ENCODE data around the gene NPLOC4.

The NPLOC4 gene

GRCh38 chr17:81636505-81637288 is at the start of gene NPLOC4, which contains the start of gene TSPAN10:
Gene NPLOC4 (minus strand): TSS chr17:81637112. CDS start chr17:81636930, 182 bp downstream.
Gene TSPAN10 (plus strand): TSS chr17:81637196. CDS start chr17:81642413, 5,217 bp downstream.
- H3K4me1 ChIP-seq (ENCODE audit: control insufficient read depth in 2 of 2, insufficient read depth in 2 of 2, low read length in 2 of 2) = peaks cover 10 to 11% of the 10 kb centered on the region in 2 donors
- peak within 1 kb of the TSS; percentile 82 to 83 for H3K27ac ChIP-seq (ENCODE audit: low read depth in 2 of 2, low read length in 2 of 2)
- H3K27me3 ChIP-seq (ENCODE audit: control insufficient read depth in 2 of 2, insufficient read depth in 2 of 2, low read length in 2 of 2) = no peaks in the 10 kb centered on the region
- peak within 1 kb of the TSS; percentile 76 to 84 for H3K9ac ChIP-seq (ENCODE audit: low read depth in 1 of 2, low read length in 2 of 2)
- no peaks in the 10 kb centered on the region for H3K9me3 ChIP-seq (ENCODE audit: control insufficient read depth in 2 of 2, low read length in 2 of 2)
- H3K4me3 ChIP-seq (ENCODE audit: low read length in 2 of 2) = peak within 1 kb of the TSS; percentile 80 to 96
- peaks cover 0 to 4% of the 10 kb centered on the region in 2 donors for H3K36me3 ChIP-seq (ENCODE audit: control insufficient read depth in 2 of 2, insufficient read depth in 2 of 2, low read length in 2 of 2)

GRCh38 chr17:81686614-81687013 is 49.7 kb upstream of the NPLOC4 start:
- Histone ChIP-seq H3K27me3 (ENCODE audit: control insufficient read depth in 2 of 2, insufficient read depth in 2 of 2, low read length in 2 of 2) (no peaks in the 10 kb centered on the region), H3K36me3 (ENCODE audit: control insufficient read depth in 2 of 2, insufficient read depth in 2 of 2, low read length in 2 of 2) (peaks cover 47 to 51% of the 10 kb centered on the region in 2 donors), H3K4me1 (ENCODE audit: control insufficient read depth in 2 of 2, insufficient read depth in 2 of 2, low read length in 2 of 2) (peaks cover 9 to 21% of the 10 kb centered on the region in 2 donors), H3K9me3 (ENCODE audit: control insufficient read depth in 2 of 2, low read length in 2 of 2) (no peaks in the 10 kb centered on the region), H3K27ac (ENCODE audit: low read depth in 2 of 2, low read length in 2 of 2) (no peak overlapping the region), H3K4me3 (ENCODE audit: low read length in 2 of 2) (no peak overlapping the region), H3K9ac (ENCODE audit: low read depth in 1 of 2, low read length in 2 of 2) (no peak overlapping the region)

- H3K4me3 ChIP-seq (ENCODE audit: low read length in 2 of 2) = peak overlapping the region; percentile 82 to 92
- H3K4me1 ChIP-seq (ENCODE audit: control insufficient read depth in 2 of 2, insufficient read depth in 2 of 2, low read length in 2 of 2) = peaks cover 9 to 21% of the 10 kb centered on the region in 2 donors
- no peaks in the 10 kb centered on the region for H3K27me3 ChIP-seq (ENCODE audit: control insufficient read depth in 2 of 2, insufficient read depth in 2 of 2, low read length in 2 of 2)
- H3K9me3 ChIP-seq (ENCODE audit: control insufficient read depth in 2 of 2, low read length in 2 of 2) = no peaks in the 10 kb centered on the region
- peaks cover 37 to 41% of the 10 kb centered on the region in 2 donors for H3K36me3 ChIP-seq (ENCODE audit: control insufficient read depth in 2 of 2, insufficient read depth in 2 of 2, low read length in 2 of 2)
- H3K9ac ChIP-seq (ENCODE audit: low read depth in 1 of 2, low read length in 2 of 2) = peak overlapping the region; percentile 80 to 87
- no peak overlapping the region for H3K27ac ChIP-seq (ENCODE audit: low read depth in 2 of 2, low read length in 2 of 2)
Observed at GRCh38 chr17:81685108-81685507, 48.2 kb upstream of the NPLOC4 start.

- Histone ChIP-seq H3K27ac (ENCODE audit: low read depth in 2 of 2, low read length in 2 of 2) (peak overlapping the region; percentile 67 to 79), H3K4me3 (ENCODE audit: low read length in 2 of 2) (peak overlapping the region; percentile 82 to 92), H3K36me3 (ENCODE audit: control insufficient read depth in 2 of 2, insufficient read depth in 2 of 2, low read length in 2 of 2) (peaks cover 31 to 38% of the 10 kb centered on the region in 2 donors), H3K9ac (ENCODE audit: low read depth in 1 of 2, low read length in 2 of 2) (peak overlapping the region; percentile 80 to 87), H3K9me3 (ENCODE audit: control insufficient read depth in 2 of 2, low read length in 2 of 2) (no peaks in the 10 kb centered on the region), H3K27me3 (ENCODE audit: control insufficient read depth in 2 of 2, insufficient read depth in 2 of 2, low read length in 2 of 2) (no peaks in the 10 kb centered on the region), H3K4me1 (ENCODE audit: control insufficient read depth in 2 of 2, insufficient read depth in 2 of 2, low read length in 2 of 2) (peaks cover 9 to 21% of the 10 kb centered on the region in 2 donors)
Observed at GRCh38 chr17:81684442-81684911, 47.6 kb upstream of the NPLOC4 start.

GRCh38 chr17:81683584-81684441 is 46.9 kb upstream of the NPLOC4 start, which contains the start of the genes ARL16 and HGS:
Gene ARL16 (minus strand): TSS chr17:81683797. CDS start chr17:81683753, 44 bp downstream.
Gene HGS (plus strand): TSS chr17:81684011. CDS start chr17:81684067, 56 bp downstream.
- Histone ChIP-seq H3K36me3 (ENCODE audit: control insufficient read depth in 2 of 2, insufficient read depth in 2 of 2, low read length in 2 of 2) (peaks cover 27 to 32% of the 10 kb centered on the region in 2 donors), H3K27ac (ENCODE audit: low read depth in 2 of 2, low read length in 2 of 2) (peak within 1 kb of the TSS; percentile 67 to 79)

GRCh38 chr17:81683208-81683583 is 46.3 kb upstream of the NPLOC4 start:
- Histone ChIP-seq H3K4me3 (ENCODE audit: low read length in 2 of 2) (peak overlapping the region; percentile 82 to 92), H3K36me3 (ENCODE audit: control insufficient read depth in 2 of 2, insufficient read depth in 2 of 2, low read length in 2 of 2) (peaks cover 21 to 25% of the 10 kb centered on the region in 2 donors), H3K4me1 (ENCODE audit: control insufficient read depth in 2 of 2, insufficient read depth in 2 of 2, low read length in 2 of 2) (peaks cover 9 to 21% of the 10 kb centered on the region in 2 donors), H3K27me3 (ENCODE audit: control insufficient read depth in 2 of 2, insufficient read depth in 2 of 2, low read length in 2 of 2) (no peaks in the 10 kb centered on the region), H3K9me3 (ENCODE audit: control insufficient read depth in 2 of 2, low read length in 2 of 2) (no peaks in the 10 kb centered on the region), H3K9ac (ENCODE audit: low read depth in 1 of 2, low read length in 2 of 2) (peak overlapping the region; percentile 81 to 83), H3K27ac (ENCODE audit: low read depth in 2 of 2, low read length in 2 of 2) (peak overlapping the region; percentile 21 to 71)

More at GRCh38 chr17:81683584-81684441, 46.9 kb upstream of the NPLOC4 start, which contains the start of the genes ARL16 and HGS:
- peak within 1 kb of the TSS; percentile 82 to 92 for H3K4me3 ChIP-seq (ENCODE audit: low read length in 2 of 2)
- H3K4me1 ChIP-seq (ENCODE audit: control insufficient read depth in 2 of 2, insufficient read depth in 2 of 2, low read length in 2 of 2) = peaks cover 9 to 21% of the 10 kb centered on the region in 2 donors
- H3K9ac ChIP-seq (ENCODE audit: low read depth in 1 of 2, low read length in 2 of 2) = peak within 1 kb of the TSS; percentile 83 to 87
- H3K9me3 ChIP-seq (ENCODE audit: control insufficient read depth in 2 of 2, low read length in 2 of 2) = no peaks in the 10 kb centered on the region
- H3K27me3 ChIP-seq (ENCODE audit: control insufficient read depth in 2 of 2, insufficient read depth in 2 of 2, low read length in 2 of 2) = no peaks in the 10 kb centered on the region

GRCh38 chr17:81682565-81683207 is 45.8 kb upstream of the NPLOC4 start:
- Histone ChIP-seq H3K36me3 (ENCODE audit: control insufficient read depth in 2 of 2, insufficient read depth in 2 of 2, low read length in 2 of 2) (peaks cover 16 to 21% of the 10 kb centered on the region in 2 donors), H3K4me3 (ENCODE audit: low read length in 2 of 2) (peak overlapping the region; percentile 82 to 92), H3K9me3 (ENCODE audit: control insufficient read depth in 2 of 2, low read length in 2 of 2) (no peaks in the 10 kb centered on the region), H3K27me3 (ENCODE audit: control insufficient read depth in 2 of 2, insufficient read depth in 2 of 2, low read length in 2 of 2) (no peaks in the 10 kb centered on the region), H3K27ac (ENCODE audit: low read depth in 2 of 2, low read length in 2 of 2) (peak overlapping the region in 1 of 2 donors; percentile 71), H3K4me1 (ENCODE audit: control insufficient read depth in 2 of 2, insufficient read depth in 2 of 2, low read length in 2 of 2) (peaks cover 9 to 21% of the 10 kb centered on the region in 2 donors), H3K9ac (ENCODE audit: low read depth in 1 of 2, low read length in 2 of 2) (peak overlapping the region; percentile 81 to 83)

GRCh38 chr17:81681672-81682071 is 44.8 kb upstream of the NPLOC4 start:
- H3K4me3 ChIP-seq (ENCODE audit: low read length in 2 of 2) = no peak overlapping the region
- H3K9me3 ChIP-seq (ENCODE audit: control insufficient read depth in 2 of 2, low read length in 2 of 2) = no peaks in the 10 kb centered on the region
- peaks cover 7 to 11% of the 10 kb centered on the region in 2 donors for H3K36me3 ChIP-seq (ENCODE audit: control insufficient read depth in 2 of 2, insufficient read depth in 2 of 2, low read length in 2 of 2)
- H3K27me3 ChIP-seq (ENCODE audit: control insufficient read depth in 2 of 2, insufficient read depth in 2 of 2, low read length in 2 of 2) = no peaks in the 10 kb centered on the region
- H3K27ac ChIP-seq (ENCODE audit: low read depth in 2 of 2, low read length in 2 of 2) = no peak overlapping the region
- no peak overlapping the region for H3K9ac ChIP-seq (ENCODE audit: low read depth in 1 of 2, low read length in 2 of 2)
- peaks cover 9 to 21% of the 10 kb centered on the region in 2 donors for H3K4me1 ChIP-seq (ENCODE audit: control insufficient read depth in 2 of 2, insufficient read depth in 2 of 2, low read length in 2 of 2)

GRCh38 chr17:81680150-81680549 is 43.2 kb upstream of the NPLOC4 start:
- Histone ChIP-seq H3K9ac (ENCODE audit: low read depth in 1 of 2, low read length in 2 of 2) (no peak overlapping the region), H3K4me3 (ENCODE audit: low read length in 2 of 2) (no peak overlapping the region), H3K27me3 (ENCODE audit: control insufficient read depth in 2 of 2, insufficient read depth in 2 of 2, low read length in 2 of 2) (no peaks in the 10 kb centered on the region), H3K36me3 (ENCODE audit: control insufficient read depth in 2 of 2, insufficient read depth in 2 of 2, low read length in 2 of 2) (peaks cover 0 to 5% of the 10 kb centered on the region in 2 donors), H3K9me3 (ENCODE audit: control insufficient read depth in 2 of 2, low read length in 2 of 2) (no peaks in the 10 kb centered on the region), H3K27ac (ENCODE audit: low read depth in 2 of 2, low read length in 2 of 2) (no peak overlapping the region), H3K4me1 (ENCODE audit: control insufficient read depth in 2 of 2, insufficient read depth in 2 of 2, low read length in 2 of 2) (peaks cover 7 to 16% of the 10 kb centered on the region in 2 donors)

Measured in mucosa of rectum (tissue), 2 donors.